Transverse colon (tissue), 4 donors: Measurements from ENCODE around the gene SORT1. TPM values are rescaled to one million over a fixed set of nuclear protein-coding genes. Genes with fewer than 3 reads are reported as not detected.

ENCODE experiments used
- DNase-seq: peaks from one replicate; pipeline ENCODE4 v3.0.0-alpha.2; 2019
- H3K27ac ChIP-seq, 4 donors: fragments of 200-600 bp; sonication (generic); 2 replicates each; pipeline ENCODE4 v1.5.1; 2016 to 2018; ENCODE audit warnings: inconsistent platforms in 4 of 4
- H3K27me3 ChIP-seq: fragments of 200-600 bp; sonication (generic); 2 replicates; pipeline ENCODE4 v1.5.1; 2017; ENCODE audit warnings: inconsistent platforms
- H3K36me3 ChIP-seq, 4 donors: fragments of 200-600 bp; sonication (generic); 2 replicates each; pipeline ENCODE4 v1.5.1; 2017 to 2019; ENCODE audit warnings: inconsistent platforms in 4 of 4
- H3K4me1 ChIP-seq, 4 donors: fragments of 200-600 bp; sonication (generic); 2 replicates each; pipeline ENCODE4 v1.5.1; 2017 to 2020; ENCODE audit warnings: inconsistent platforms in 4 of 4
- H3K4me3 ChIP-seq, 4 donors: fragments of 200-600 bp; sonication (generic); 1 replicate in 1 of 4; 2 replicates in 3 of 4; pipeline versions ENCODE4 v1.5.1 to v1.6.1; 2017 to 2019; ENCODE audit warnings: inconsistent platforms in 4 of 4
- H3K9me3 ChIP-seq, 2 donors: fragments of 200-600 bp; sonication (generic); 2 replicates each; pipeline ENCODE4 v1.5.1; 2017 to 2019; ENCODE audit warnings: inconsistent platforms in 2 of 2
- CTCF ChIP-seq, 5 experiments: fragments of 200-600 bp in 3 of 5; fragments of 450-650 bp in 2 of 5; sonication (generic) in 3 of 5; IDR thresholded peaks; 1 replicate in 2 of 5; 2 replicates in 3 of 5; pipeline ENCODE4 v1.5.1; 2016 to 2017; ENCODE audit warnings: antibody characterized with exemption in 5 of 5, inconsistent platforms in 3 of 5, mild to moderate bottlenecking in 2 of 5, moderate library complexity in 1 of 5
- EP300 ChIP-seq: sonication (generic); formaldehyde crosslinking; IDR thresholded peaks from one replicate; pipeline ENCODE4 v1.6.1; 2017; ENCODE audit warnings: antibody characterized with exemption, low read depth
- POLR2A ChIP-seq: fragments of 450-650 bp; IDR thresholded peaks from one replicate; pipeline ENCODE4 v1.6.1; 2016; ENCODE audit warnings: antibody characterized with exemption, mild to moderate bottlenecking, moderate library complexity
- POLR2AphosphoS5 ChIP-seq, 3 donors: sonication (generic); formaldehyde crosslinking; IDR thresholded peaks; one replicate each; pipeline ENCODE4 v1.6.1; 2016; ENCODE audit warnings: antibody characterized with exemption in 3 of 3
- WGBS, 2 donors: methylation state at CpG; one replicate each; pipeline ENCODE4 v1.1.5; 2018; ENCODE audit warnings: low coverage in 1 of 2; 5-methylcytosine and 5-hydroxymethylcytosine counted together
- in situ Hi-C, 4 donors: fragments of 200-750 bp; cut with MboI; loops; one replicate each; pipeline versions ENCODE4 v1.15.0 to v1.15.1; 2017; ENCODE audit warnings: low sequenced_read_pairs in 3 of 4, low pct_ligation_motif_present in 1 of 4, low pct_unique_long_range_greater_than_20kb in 1 of 4
- intact Hi-C: fragments of 100-400 bp; cut with DNase I; formaldehyde crosslinking; loops from one replicate; pipeline ENCODE4 v1.15.1; 2023; ENCODE audit warnings: low total_unique reads
- total RNA-seq, 4 donors: library from RNA; depleted of rRNA; stranded (reverse); fragments of >200 nt; gene quantifications; one replicate each; pipeline ENCODE4 v1.1.0, GENCODE V29; 2016

The SORT1 gene
- total RNA-seq, 4 donors from 2014 or later, result 53.5 to 79.3 (median 66.2) TPM

GRCh38 chr1:109268431-109269211 is 129.1 kb downstream of the SORT1 start:
- in situ Hi-C loops, result loop anchor here in 2 of 4 donors (5.0 to 10.0 kb wide), 2 partner anchors 264 to 266 kb away; partner anchors contain the start of gene GPR61 (in 1 of the 2)
- Histone ChIP-seq H3K9me3 (no peaks in the 10 kb centered on the region), H3K27ac (no peak overlapping the region), H3K4me1 (no peaks in the 10 kb centered on the region), H3K4me3 (no peak overlapping the region), H3K36me3 (no peaks in the 10 kb centered on the region), H3K27me3 (no peaks in the 10 kb centered on the region)
- no peak for DNase-seq
- TF ChIP-seq EP300, result no peak
- TF ChIP-seq POLR2AphosphoS5 (IDR thresholded peaks at IDR 0.05), result no peak
- TF ChIP-seq POLR2A, result no peak
- TF ChIP-seq CTCF (IDR thresholded peaks at IDR 0.05), result no peak
- intact Hi-C loops, result loop anchor here (5.0 kb wide), 1 partner anchor 134 kb away; no protein-coding TSS in a partner anchor
- WGBS, 2 donors, result 96% methylated on average over 20 of the region's 29 CpGs; no CpG with 5 or more reads in 1 of the 2 donors

- no peaks in the 10 kb centered on the region for H3K4me1 ChIP-seq
- no peaks in the 10 kb centered on the region for H3K27me3 ChIP-seq
- H3K27ac ChIP-seq, result no peak overlapping the region
- H3K4me3 ChIP-seq, result no peak overlapping the region
- 86 to 92% methylated on average over 2 to 12 of the region's 17 CpGs for WGBS, 2 donors
- H3K9me3 ChIP-seq, result no peaks in the 10 kb centered on the region
- DNase-seq, result no peak
- no peak for TF ChIP-seq POLR2AphosphoS5 (IDR thresholded peaks at IDR 0.05)
- no peak for TF ChIP-seq EP300
- no peak for TF ChIP-seq CTCF (IDR thresholded peaks at IDR 0.05)
- no peak for TF ChIP-seq POLR2A
- no peaks in the 10 kb centered on the region for H3K36me3 ChIP-seq
- in situ Hi-C loops, result loop anchor here in 2 of 4 donors (5.0 to 10.0 kb wide), 2 partner anchors 264 to 267 kb away; partner anchors contain the start of gene GPR61 (in 1 of the 2)
- intact Hi-C loops, result loop anchor here (5.0 kb wide), 1 partner anchor 134 kb away; no protein-coding TSS in a partner anchor
These were observed 129.9 kb downstream of the SORT1 start for GRCh38 chr1:109267743-109268300.

- intact Hi-C loops, result loop anchor here (5.0 kb wide), 1 partner anchor 135 kb away; no protein-coding TSS in a partner anchor
- in situ Hi-C loops, result loop anchor here in 2 of 4 donors (5.0 to 10.0 kb wide), 2 partner anchors 265 to 268 kb away; partner anchors contain the start of gene GPR61 (in 1 of the 2)
- DNase-seq, result peak; percentile 3
- no peak for TF ChIP-seq POLR2A
- TF ChIP-seq CTCF (IDR thresholded peaks at IDR 0.05), result no peak
- no peak for TF ChIP-seq POLR2AphosphoS5 (IDR thresholded peaks at IDR 0.05)
- TF ChIP-seq EP300, result no peak
- Histone ChIP-seq H3K27ac (no peak overlapping the region), H3K9me3 (no peaks in the 10 kb centered on the region), H3K36me3 (no peaks in the 10 kb centered on the region), H3K27me3 (no peaks in the 10 kb centered on the region), H3K4me3 (no peak overlapping the region), H3K4me1 (no peaks in the 10 kb centered on the region)
- 80% methylated on average over 11 of the region's 11 CpGs; no CpG with 5 or more reads in 1 of the 2 donors for WGBS, 2 donors
These were observed 130.8 kb downstream of the SORT1 start for GRCh38 chr1:109266965-109267364.

GRCh38 chr1:109265741-109266330 is 131.9 kb downstream of the SORT1 start:
- Histone ChIP-seq H3K36me3 (no peaks in the 10 kb centered on the region), H3K27ac (no peak overlapping the region), H3K9me3 (no peaks in the 10 kb centered on the region), H3K27me3 (no peaks in the 10 kb centered on the region), H3K4me3 (no peak overlapping the region), H3K4me1 (no peaks in the 10 kb centered on the region)
- TF ChIP-seq POLR2A (no peak), POLR2AphosphoS5 (IDR thresholded peaks at IDR 0.05) (no peak), CTCF (IDR thresholded peaks at IDR 0.05) (no peak), EP300 (no peak)
- in situ Hi-C loops (loop anchor here in 2 of 4 donors (5.0 to 10.0 kb wide), 2 partner anchors 266 to 269 kb away; partner anchors contain the start of gene GPR61 (in 1 of the 2)), intact Hi-C loops (loop anchor here (5.0 kb wide), 1 partner anchor 136 kb away; no protein-coding TSS in a partner anchor)
- WGBS, 2 donors, result 92% methylated on average over 12 of the region's 13 CpGs; no CpG with 5 or more reads in 1 of the 2 donors
- DNase-seq, result no peak
